ENCODE data around the gene TTC17.
"Not testable (repeated sequence)": the region's sequence is repeated elsewhere in the genome, so short reads cannot be mapped to it uniquely, and the experiment has no call there.

Gene TTC17

DNA sequence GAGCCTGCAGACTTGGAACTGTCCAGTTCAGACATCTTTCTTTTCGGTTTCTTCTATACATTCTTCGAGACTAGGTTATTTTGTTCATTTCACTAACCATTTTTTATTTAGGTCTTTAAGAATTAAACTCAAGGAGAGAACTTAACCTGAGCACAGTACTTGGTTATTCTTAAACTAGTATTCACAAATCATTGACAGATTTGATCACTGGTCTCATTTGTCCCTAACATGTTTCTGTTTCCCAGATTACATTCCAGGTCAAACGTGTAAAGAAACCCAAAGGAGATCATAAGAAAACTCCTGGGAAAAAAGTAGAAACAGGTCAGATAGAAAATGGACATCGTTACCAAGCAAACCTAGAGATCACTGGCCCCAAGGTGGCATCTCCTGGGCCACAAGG is 85.1 kb downstream of the TTC17 start:
- Mint-ChIP-seq H3K4me1 (ENCODE audit: low read depth in 2 of 2) (peaks cover 0 to 3% of the 10 kb centered on the region in 2 donors), H3K9me3 (no peaks in the 10 kb centered on the region), H3K36me3 (ENCODE audit: insufficient read depth) (peaks cover 82% of the 10 kb centered on the region), H3K27me3 (no peaks in the 10 kb centered on the region), H3K27ac (no peak overlapping the region), H3K4me3 (no peak overlapping the region)
- ATAC-seq (replicated peaks) = no peak
- DNase-seq = no peak

DNA sequence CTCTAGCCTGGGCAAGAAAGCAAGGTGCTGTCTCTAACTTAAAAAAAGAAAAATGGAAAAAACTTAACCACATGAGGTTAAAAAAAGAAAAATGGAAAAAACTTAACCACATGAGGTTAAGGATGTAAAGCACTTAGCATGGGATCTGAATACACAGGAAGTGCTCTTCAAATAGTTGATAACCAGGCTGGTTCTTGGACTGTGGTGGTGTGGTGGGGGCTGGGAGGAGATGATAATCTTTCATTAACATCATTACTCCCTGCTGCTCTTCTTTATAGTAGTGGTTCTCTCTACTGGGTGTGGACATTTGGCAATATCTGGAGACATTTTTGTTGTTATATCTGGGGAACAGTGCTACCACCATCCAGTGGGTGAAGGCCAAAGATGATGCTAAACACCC is 88.4 kb downstream of the TTC17 start:
- Mint-ChIP-seq H3K4me1 (ENCODE audit: low read depth in 2 of 2) (peaks cover 0 to 3% of the 10 kb centered on the region in 2 donors), H3K9me3 (no peaks in the 10 kb centered on the region), H3K4me3 (no peak overlapping the region), H3K27ac (peak overlapping the region in 1 of 2 donors; percentile 5), H3K27me3 (no peaks in the 10 kb centered on the region), H3K36me3 (ENCODE audit: insufficient read depth) (peaks cover 89% of the 10 kb centered on the region)
- no peak for ATAC-seq (replicated peaks)
- no peak for DNase-seq

DNA sequence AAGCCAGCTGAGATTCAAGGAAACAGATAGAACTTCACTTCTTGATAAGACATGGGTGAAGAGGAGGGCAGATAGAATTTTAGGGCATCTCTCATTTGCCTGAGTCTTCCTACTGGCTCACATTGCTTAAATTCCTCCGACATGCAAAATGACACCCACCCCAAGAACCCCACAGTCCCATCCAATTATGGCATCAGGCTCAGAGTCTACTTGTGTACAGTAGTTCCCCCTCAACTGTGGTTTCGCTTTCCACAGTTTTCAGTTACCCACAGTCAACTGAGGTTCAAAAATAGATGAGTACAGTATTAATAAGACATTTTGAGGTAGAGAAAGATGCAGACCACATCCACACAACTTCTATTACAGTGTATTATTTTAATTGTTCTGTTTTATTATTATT is 99.8 kb downstream of the TTC17 start:
- Mint-ChIP-seq H3K9me3 (no peaks in the 10 kb centered on the region), H3K36me3 (ENCODE audit: insufficient read depth) (peaks cover 36% of the 10 kb centered on the region), H3K27ac (no peak overlapping the region), H3K27me3 (no peaks in the 10 kb centered on the region), H3K4me3 (no peak overlapping the region), H3K4me1 (ENCODE audit: low read depth in 2 of 2) (peaks cover 0 to 1% of the 10 kb centered on the region in 2 donors)
- ATAC-seq (replicated peaks) (no peak), DNase-seq (no peak)

DNA sequence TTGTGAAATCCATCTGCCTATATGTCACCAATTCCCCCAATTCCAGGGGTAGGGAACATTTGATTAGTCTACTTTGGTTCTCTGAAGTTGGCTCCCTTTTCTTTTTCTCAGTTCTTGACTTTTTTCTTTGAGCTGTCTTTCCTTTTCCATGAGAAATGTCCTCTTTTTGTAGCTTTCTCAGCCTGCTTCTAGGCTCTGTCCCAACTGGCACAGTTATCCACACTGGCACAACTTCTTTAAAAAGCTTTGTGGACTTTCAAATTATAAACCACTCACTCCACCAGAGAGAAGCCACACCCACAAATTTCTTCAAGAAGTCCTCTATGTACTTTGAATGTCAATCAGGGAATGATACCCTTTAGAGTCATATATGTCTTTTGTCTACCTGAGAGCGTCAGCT is 100.5 kb downstream of the TTC17 start:
- no peak overlapping the region for H3K27ac Mint-ChIP-seq
- ATAC-seq (replicated peaks) (no peak), DNase-seq (no peak)
- peaks cover 0 to 2% of the 10 kb centered on the region in 2 donors for H3K9me3 Mint-ChIP-seq
- H3K4me3 Mint-ChIP-seq = no peak overlapping the region
- H3K27me3 Mint-ChIP-seq = no peaks in the 10 kb centered on the region
- peaks cover 0 to 1% of the 10 kb centered on the region in 2 donors for H3K4me1 Mint-ChIP-seq (ENCODE audit: low read depth in 2 of 2)
- H3K36me3 Mint-ChIP-seq (ENCODE audit: insufficient read depth) = peaks cover 35% of the 10 kb centered on the region

DNA sequence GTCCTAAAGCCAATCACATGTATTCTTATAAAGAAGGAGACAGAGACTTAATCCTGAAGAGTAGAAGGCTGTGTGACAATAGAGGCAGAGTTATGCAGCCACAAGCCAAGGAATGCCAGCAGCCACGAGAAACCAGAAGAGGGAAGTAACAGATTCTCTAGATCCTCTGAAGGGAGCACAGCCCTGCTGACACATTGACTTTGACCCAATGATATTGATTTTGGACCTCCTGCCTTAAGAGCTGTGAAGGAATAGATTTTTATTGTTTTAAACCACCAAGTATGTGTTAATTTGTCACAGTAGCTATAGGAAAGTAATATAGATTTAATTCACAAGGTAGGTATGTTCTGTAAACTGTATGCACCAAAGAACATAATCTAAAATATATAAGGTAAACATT is 103.6 kb downstream of the TTC17 start:
- H3K9me3 Mint-ChIP-seq = peaks cover 4% of the 10 kb centered on the region in 2 donors
- H3K4me1 Mint-ChIP-seq (ENCODE audit: low read depth in 2 of 2) = peaks cover 0 to 1% of the 10 kb centered on the region in 2 donors
- no peaks in the 10 kb centered on the region for H3K27me3 Mint-ChIP-seq
- no peak overlapping the region for H3K27ac Mint-ChIP-seq
- H3K36me3 Mint-ChIP-seq (ENCODE audit: insufficient read depth) = peaks cover 28% of the 10 kb centered on the region
- no peak for DNase-seq
- H3K4me3 Mint-ChIP-seq = no peak overlapping the region
- no peak for ATAC-seq (replicated peaks)

DNA sequence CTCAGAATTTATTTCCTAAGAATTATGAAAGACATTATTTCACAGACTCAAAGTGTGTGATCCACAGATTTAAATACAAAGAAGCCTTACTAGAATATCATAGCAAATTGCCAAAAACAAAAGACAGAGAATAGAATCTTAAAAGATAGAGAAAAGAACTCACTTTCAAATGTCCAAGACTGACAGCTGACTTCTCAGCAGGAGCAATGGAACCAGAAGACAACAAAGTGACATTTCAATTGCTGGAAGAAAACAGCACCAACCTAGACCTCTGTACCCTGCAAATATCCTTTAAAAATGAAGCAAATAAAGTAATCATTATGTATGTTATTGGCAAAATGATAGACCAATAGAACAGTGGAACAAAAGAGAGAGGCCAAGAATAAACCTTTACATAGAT is 109.2 kb downstream of the TTC17 start:
- H3K27ac Mint-ChIP-seq = no peak overlapping the region
- H3K4me1 Mint-ChIP-seq (ENCODE audit: low read depth in 2 of 2) = no peaks in the 10 kb centered on the region
- no peak for DNase-seq
- peaks cover 5 to 8% of the 10 kb centered on the region in 2 donors for H3K9me3 Mint-ChIP-seq
- no peak for ATAC-seq (replicated peaks)
- peaks cover 6% of the 10 kb centered on the region for H3K36me3 Mint-ChIP-seq (ENCODE audit: insufficient read depth)
- H3K4me3 Mint-ChIP-seq = no peak overlapping the region
- no peaks in the 10 kb centered on the region for H3K27me3 Mint-ChIP-seq

DNA sequence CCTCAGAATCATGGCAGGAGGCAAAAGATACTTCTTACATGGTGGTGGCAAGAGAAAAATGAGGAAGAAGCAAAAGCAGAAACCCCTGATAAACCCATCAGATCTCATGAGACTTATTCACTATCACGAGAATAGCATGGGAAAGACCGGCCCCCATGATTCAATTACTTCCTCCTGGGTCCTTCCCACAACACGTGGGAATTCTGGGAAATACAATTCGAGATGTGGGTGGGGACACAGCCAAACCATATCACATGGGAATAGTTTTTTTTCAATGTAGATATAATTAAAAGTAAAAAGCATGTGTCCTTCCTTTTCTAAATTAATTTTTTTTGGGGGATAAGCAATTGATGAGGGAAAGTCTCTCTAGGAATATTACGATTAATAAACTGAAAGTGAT is 118.8 kb downstream of the TTC17 start:
- H3K4me3 Mint-ChIP-seq; H3K4me1 Mint-ChIP-seq (ENCODE audit: low read depth in 2 of 2); H3K27ac Mint-ChIP-seq; H3K27me3 Mint-ChIP-seq; H3K36me3 Mint-ChIP-seq (ENCODE audit: insufficient read depth); ATAC-seq (replicated peaks); DNase-seq: not testable (repeated sequence)
- peaks cover 7 to 33% of the 10 kb centered on the region in 2 donors for H3K9me3 Mint-ChIP-seq

DNA sequence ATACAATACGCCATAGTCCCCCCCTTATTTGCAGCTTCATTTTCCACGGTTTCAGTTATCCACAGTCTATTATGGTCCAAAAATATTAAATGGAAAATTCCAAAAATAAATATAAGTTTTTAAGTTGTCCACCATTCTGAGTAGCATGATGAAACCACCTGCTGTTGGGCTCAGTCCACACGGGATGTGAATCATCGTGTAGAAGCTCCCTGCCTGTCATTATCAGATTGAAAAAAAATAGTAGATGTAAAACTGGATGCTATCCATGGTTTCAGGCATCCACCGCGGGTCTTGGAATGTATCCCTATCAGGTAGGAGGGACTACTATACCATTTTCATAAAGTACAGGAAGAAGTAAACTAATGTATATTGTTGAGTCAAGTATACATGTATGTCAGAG is 127.4 kb downstream of the TTC17 start:
- DNase-seq (no peak), ATAC-seq (replicated peaks) (no peak)
- Mint-ChIP-seq H3K4me3 (no peak overlapping the region), H3K4me1 (ENCODE audit: low read depth in 2 of 2) (no peaks in the 10 kb centered on the region), H3K9me3 (peaks cover 0 to 9% of the 10 kb centered on the region in 2 donors), H3K36me3 (ENCODE audit: insufficient read depth) (peaks cover 4% of the 10 kb centered on the region), H3K27ac (peak overlapping the region in 1 of 2 donors; percentile 73), H3K27me3 (no peaks in the 10 kb centered on the region)

DNA sequence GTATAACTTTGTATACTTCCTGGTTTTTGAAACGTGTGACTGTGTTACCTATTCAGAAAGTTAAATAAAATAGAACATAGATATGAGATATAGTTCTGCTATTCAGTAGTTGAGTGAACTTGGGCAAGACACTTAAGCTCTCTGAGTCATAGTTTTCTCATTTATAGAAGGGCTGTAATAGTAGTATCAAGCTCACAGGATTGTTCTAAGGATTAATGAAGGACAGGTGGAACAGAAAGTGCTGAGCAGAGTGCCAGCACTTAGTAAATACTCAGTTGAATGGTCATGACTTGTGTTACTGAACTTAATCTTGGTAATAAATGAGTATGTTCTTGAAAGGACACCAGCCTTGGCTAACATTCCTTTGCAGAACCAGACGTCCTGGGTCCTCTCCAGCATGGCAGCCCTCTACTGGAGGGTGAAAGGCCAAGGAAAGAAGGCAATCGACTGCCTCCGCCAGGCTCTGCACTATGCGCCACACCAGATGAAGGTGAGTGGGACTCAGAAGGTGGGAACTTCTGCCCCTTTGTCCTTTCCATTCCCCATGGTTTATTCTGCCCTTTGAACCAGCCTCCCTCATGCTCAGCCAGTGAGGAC is 131.2 kb downstream of the TTC17 start:
- Mint-ChIP-seq H3K36me3 (ENCODE audit: insufficient read depth) (peaks cover 11% of the 10 kb centered on the region), H3K4me3 (no peak overlapping the region), H3K9me3 (no peaks in the 10 kb centered on the region), H3K27ac (no peak overlapping the region), H3K27me3 (no peaks in the 10 kb centered on the region), H3K4me1 (ENCODE audit: low read depth in 2 of 2) (no peaks in the 10 kb centered on the region)
- ATAC-seq (replicated peaks) (no peak), DNase-seq (no peak)

DNA sequence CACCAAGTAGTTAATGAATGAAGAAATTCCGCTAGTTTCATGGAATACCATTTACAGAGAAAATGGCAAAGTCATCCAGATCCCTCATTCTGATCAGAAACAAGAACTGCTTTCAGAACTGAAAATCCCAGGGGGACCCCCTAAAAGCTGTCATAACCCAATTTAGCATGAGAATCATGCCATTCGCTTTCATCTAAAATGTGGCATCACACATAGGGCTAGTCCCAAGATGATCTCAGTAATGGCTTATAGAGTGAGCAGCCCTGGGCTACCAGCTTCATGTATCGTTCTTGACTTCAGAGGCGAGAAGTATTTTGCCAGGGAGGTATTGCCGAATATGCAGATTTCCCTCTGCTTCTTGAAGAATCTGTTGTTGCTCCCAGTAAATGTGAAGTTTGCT is 134.0 kb downstream of the TTC17 start:
- Mint-ChIP-seq H3K27ac (peak overlapping the region in 1 of 2 donors; percentile 46), H3K9me3 (no peaks in the 10 kb centered on the region), H3K36me3 (ENCODE audit: insufficient read depth) (peaks cover 18% of the 10 kb centered on the region), H3K27me3 (no peaks in the 10 kb centered on the region), H3K4me3 (no peak overlapping the region), H3K4me1 (ENCODE audit: low read depth in 2 of 2) (no peaks in the 10 kb centered on the region)
- ATAC-seq (replicated peaks) (no peak), DNase-seq (no peak)

DNA sequence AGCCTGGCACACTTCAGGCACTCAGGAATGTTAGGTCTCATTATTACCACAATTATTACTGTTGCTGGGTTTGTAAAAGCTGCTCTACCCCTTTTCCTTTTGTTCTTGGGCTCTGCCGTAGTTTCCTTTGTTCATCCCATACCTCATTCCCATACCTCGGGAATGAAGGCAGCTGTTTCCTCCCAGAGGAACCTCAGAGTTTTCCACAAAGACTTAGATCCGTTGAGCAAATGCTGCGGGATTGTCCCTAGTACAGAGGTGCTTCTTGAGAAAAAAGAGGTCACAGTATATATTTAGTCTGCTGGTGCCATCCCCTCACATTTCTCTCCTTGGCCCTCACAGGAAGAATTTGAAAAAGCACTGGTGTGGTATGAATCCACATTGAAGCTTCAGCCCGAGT is 134.7 kb downstream of the TTC17 start:
- Mint-ChIP-seq H3K4me1 (ENCODE audit: low read depth in 2 of 2) (no peaks in the 10 kb centered on the region), H3K27ac (peak overlapping the region in 1 of 2 donors; percentile 46), H3K9me3 (no peaks in the 10 kb centered on the region), H3K27me3 (no peaks in the 10 kb centered on the region), H3K4me3 (no peak overlapping the region), H3K36me3 (ENCODE audit: insufficient read depth) (peaks cover 18% of the 10 kb centered on the region)
- no peak for ATAC-seq (replicated peaks)
- no peak for DNase-seq

DNA sequence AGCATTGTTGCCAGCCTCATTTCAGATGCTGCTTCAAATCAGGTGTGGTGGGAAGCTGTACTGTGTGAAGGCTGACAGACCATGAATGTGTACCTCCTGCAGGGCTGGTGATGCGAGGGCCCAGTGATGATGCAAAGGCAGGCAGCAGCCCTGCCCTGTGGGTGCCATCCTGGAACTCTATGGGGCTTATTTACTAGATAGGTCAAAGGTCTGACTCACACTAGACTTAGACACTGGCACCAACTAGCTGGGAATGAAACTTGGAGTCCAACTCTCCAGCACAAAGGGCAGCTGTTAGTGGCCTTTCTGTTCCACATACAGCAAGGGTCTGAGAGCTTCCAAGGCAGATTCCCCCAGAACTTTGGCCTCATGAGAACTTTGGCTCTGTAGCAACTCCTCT is 138.4 kb downstream of the TTC17 start:
- Mint-ChIP-seq H3K27me3 (peaks cover 10 to 15% of the 10 kb centered on the region in 2 donors), H3K9me3 (no peaks in the 10 kb centered on the region), H3K27ac (no peak overlapping the region), H3K4me3 (no peak overlapping the region), H3K36me3 (ENCODE audit: insufficient read depth) (peaks cover 11% of the 10 kb centered on the region), H3K4me1 (ENCODE audit: low read depth in 2 of 2) (no peaks in the 10 kb centered on the region)
- no peak for DNase-seq
- no peak for ATAC-seq (replicated peaks)

DNA sequence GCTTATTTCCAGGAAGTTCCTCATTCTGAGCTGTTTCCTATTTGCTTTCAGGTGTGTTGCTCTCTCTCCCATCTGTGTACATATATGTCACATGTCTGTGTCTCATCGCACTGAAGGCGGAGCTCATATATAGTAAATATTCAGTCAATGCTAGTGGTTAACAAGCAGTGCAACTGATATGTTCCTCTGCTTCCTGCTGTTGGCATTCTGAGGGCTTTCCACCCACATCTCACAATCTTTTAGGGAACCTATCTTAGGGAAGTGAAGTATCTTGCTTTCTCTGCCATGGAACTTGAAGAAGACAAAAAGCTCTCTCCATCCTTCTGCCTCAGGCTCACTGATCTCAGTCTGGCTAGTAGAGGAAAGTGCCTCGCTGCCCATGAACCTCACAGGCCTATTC is 139.8 kb downstream of the TTC17 start:
- DNase-seq (no peak), ATAC-seq (replicated peaks) (no peak)
- H3K9me3 Mint-ChIP-seq = no peaks in the 10 kb centered on the region
- no peaks in the 10 kb centered on the region for H3K4me1 Mint-ChIP-seq (ENCODE audit: low read depth in 2 of 2)
- no peak overlapping the region for H3K27ac Mint-ChIP-seq
- no peak overlapping the region for H3K4me3 Mint-ChIP-seq
- H3K27me3 Mint-ChIP-seq = peaks cover 13 to 25% of the 10 kb centered on the region in 2 donors
- H3K36me3 Mint-ChIP-seq (ENCODE audit: insufficient read depth) = peaks cover 7% of the 10 kb centered on the region

DNA sequence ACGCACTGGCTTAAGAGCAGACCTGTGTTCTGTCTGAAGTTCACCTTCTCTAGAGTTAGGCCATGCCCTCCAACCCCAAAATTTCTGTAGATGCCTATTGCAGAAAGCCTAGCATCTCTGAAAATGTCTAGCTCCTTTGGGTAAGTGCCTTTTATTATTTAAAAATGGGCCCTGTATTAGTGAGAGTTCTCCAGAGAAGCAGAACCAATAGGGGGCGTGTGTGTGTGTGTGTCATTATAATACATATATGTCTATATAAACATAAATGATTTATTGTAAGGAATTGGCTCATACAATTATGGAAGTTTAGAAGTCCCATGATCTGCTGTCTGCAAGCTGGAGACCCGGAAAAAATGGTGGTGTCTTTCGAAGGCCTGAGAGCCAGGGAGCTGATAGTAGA is 144.7 kb downstream of the TTC17 start:
- no peaks in the 10 kb centered on the region for H3K9me3 Mint-ChIP-seq

More for the DNA sequence above, 144.7 kb downstream of the TTC17 start:
- peaks cover 23 to 25% of the 10 kb centered on the region in 2 donors for H3K27me3 Mint-ChIP-seq
- ATAC-seq (replicated peaks) (no peak), DNase-seq (no peak)
- H3K4me3 Mint-ChIP-seq = no peak overlapping the region
- no peak overlapping the region for H3K27ac Mint-ChIP-seq
- no peaks in the 10 kb centered on the region for H3K36me3 Mint-ChIP-seq (ENCODE audit: insufficient read depth)
- H3K4me1 Mint-ChIP-seq (ENCODE audit: low read depth in 2 of 2) = no peaks in the 10 kb centered on the region

All from effector memory CD8-positive, alpha-beta T cell (primary cell).